Measurements from ENCODE around the gene GET3. TPM values are rescaled to one million over a fixed set of nuclear protein-coding genes. Genes with fewer than 3 reads are reported as not detected.

Gene GET3
- total RNA-seq, 1 donor from 2014 or later: 59.9 TPM

DNA sequence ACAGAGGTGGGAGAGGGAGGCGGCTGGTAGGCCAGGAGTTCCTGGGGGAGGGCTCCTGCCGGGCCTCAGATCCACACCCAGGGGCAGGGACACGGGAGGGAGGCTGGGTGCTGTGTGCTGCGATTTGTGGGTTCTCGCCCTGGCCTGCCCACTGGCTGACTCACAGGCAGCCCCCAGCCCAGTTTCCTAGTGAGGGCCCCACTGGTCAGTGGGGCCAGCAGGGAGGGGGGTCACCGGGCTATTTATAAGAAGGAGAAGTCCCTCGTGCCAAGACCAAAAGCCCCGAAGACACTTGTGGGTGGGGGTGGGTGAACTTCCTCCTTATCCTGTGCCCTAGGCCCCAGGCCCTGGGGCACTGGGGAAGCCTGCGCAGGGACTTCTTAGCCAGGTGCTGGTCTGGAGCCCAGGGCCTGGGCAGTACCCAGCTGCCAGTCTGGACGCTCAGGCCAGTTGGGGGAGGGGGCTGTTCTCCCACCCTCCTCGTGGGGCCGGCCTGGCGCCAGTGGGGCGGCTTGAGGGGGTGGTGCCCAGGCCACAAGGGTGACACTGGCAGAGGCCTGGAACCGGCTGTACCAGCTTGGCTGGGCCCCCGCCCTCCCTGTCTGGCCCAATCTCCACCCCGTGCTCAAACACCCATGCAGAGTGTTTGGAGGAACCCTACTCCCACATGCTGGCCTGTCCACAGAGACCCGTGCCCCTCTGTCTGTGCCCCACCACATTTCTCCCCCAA is 49.0 kb downstream of the GET3 start:
- H3K4me3 ChIP-seq: no peak overlapping the region
- no peaks in the 10 kb centered on the region for H3K9me3 ChIP-seq
- H3K36me3 ChIP-seq: no peaks in the 10 kb centered on the region
- peak overlapping the region; percentile 97 for H3K27ac ChIP-seq
- DNase-seq (ENCODE audit: extremely low spot score in 2 of 2): no peak
- intact Hi-C loops (cut with DNase I): no loop called here
- TF ChIP-seq, protein P1, sequence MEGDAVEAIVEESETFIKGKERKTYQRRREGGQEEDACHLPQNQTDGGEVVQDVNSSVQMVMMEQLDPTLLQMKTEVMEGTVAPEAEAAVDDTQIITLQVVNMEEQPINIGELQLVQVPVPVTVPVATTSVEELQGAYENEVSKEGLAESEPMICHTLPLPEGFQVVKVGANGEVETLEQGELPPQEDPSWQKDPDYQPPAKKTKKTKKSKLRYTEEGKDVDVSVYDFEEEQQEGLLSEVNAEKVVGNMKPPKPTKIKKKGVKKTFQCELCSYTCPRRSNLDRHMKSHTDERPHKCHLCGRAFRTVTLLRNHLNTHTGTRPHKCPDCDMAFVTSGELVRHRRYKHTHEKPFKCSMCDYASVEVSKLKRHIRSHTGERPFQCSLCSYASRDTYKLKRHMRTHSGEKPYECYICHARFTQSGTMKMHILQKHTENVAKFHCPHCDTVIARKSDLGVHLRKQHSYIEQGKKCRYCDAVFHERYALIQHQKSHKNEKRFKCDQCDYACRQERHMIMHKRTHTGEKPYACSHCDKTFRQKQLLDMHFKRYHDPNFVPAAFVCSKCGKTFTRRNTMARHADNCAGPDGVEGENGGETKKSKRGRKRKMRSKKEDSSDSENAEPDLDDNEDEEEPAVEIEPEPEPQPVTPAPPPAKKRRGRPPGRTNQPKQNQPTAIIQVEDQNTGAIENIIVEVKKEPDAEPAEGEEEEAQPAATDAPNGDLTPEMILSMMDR (IDR thresholded peaks at IDR 0.05): no peak
- TF ChIP-seq POLR2AphosphoS5 (IDR thresholded peaks at IDR 0.05; ENCODE audit: insufficient read depth in 1 of 2, low read depth in 1 of 2): peak; percentile 28
- TF ChIP-seq POLR2A (IDR thresholded peaks at IDR 0.05): no peak
- H3K4me1 ChIP-seq: peaks cover 75% of the 10 kb centered on the region
- H3K27me3 ChIP-seq: no peaks in the 10 kb centered on the region

DNA sequence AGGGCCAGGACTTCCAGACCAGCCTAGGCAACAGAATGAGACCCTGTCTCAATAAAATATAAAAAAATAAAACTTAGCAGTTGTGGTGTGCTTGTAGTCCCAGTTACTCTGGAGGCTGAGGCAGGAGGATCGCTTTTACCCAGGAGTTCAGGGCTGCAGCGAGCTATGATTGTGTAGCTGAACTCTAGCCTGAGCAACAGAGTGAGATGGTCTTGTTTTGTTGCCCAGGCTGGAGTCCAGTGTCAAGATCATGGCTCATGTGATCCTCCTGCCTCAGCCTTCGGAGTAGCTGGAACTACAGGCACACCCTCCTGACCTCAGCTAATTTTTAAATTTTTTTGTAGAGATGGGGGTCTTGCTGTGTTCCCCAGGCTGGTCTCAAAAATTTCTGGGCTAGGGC is 49.7 kb downstream of the GET3 start:
- intact Hi-C loops (cut with DNase I): no loop called here
- no peaks in the 10 kb centered on the region for H3K36me3 ChIP-seq
- H3K27me3 ChIP-seq: no peaks in the 10 kb centered on the region
- peak overlapping the region; percentile 97 for H3K27ac ChIP-seq
- TF ChIP-seq, protein P1 (IDR thresholded peaks at IDR 0.05): no peak
- TF ChIP-seq POLR2A (IDR thresholded peaks at IDR 0.05) (no peak), POLR2AphosphoS5 (IDR thresholded peaks at IDR 0.05; ENCODE audit: insufficient read depth in 1 of 2, low read depth in 1 of 2) (no peak)
- H3K9me3 ChIP-seq: no peaks in the 10 kb centered on the region
- no peak for DNase-seq (ENCODE audit: extremely low spot score in 2 of 2)
- H3K4me1 ChIP-seq: peaks cover 71% of the 10 kb centered on the region
- no peak overlapping the region for H3K4me3 ChIP-seq

DNA sequence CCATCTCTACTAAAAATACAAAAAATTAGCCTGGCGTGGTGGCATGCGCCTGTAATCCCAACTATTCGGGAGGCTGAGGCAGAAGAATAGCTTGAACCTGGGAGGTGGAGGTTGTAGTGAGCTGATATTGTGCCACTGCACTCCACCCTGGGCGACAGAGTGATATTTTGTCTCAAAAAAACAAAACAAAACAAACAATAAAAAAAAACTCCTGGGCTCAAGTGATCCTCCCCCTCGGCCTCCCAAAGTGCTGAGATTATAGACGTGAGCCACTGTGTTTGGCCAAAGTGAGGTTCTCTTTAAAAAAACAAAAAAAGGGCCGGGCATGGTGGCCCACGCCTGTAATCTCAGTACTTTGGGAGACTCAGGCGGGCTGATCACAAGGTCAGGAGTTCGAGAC is 50.2 kb downstream of the GET3 start:
- no peak for DNase-seq (ENCODE audit: extremely low spot score in 2 of 2)
- intact Hi-C loops (cut with DNase I): no loop called here

GRCh38 chr19:12788042-12788681 is 50.9 kb downstream of the GET3 start:
- TF ChIP-seq POLR2AphosphoS5 (IDR thresholded peaks at IDR 0.05; ENCODE audit: insufficient read depth in 1 of 2, low read depth in 1 of 2) (no peak), POLR2A (IDR thresholded peaks at IDR 0.05) (no peak)
- TF ChIP-seq, protein P1 (IDR thresholded peaks at IDR 0.05): no peak
- DNase-seq (ENCODE audit: extremely low spot score in 2 of 2): no peak
- peak overlapping the region; percentile 85 to 96 for H3K4me3 ChIP-seq
- peak overlapping the region; percentile 97 for H3K27ac ChIP-seq
- H3K9me3 ChIP-seq: no peaks in the 10 kb centered on the region
- H3K27me3 ChIP-seq: no peaks in the 10 kb centered on the region
- no peaks in the 10 kb centered on the region for H3K36me3 ChIP-seq
- intact Hi-C loops (cut with DNase I): no loop called here
- peaks cover 63% of the 10 kb centered on the region for H3K4me1 ChIP-seq

More for the DNA sequence above, 50.2 kb downstream of the GET3 start:
- no peak for TF ChIP-seq POLR2A (IDR thresholded peaks at IDR 0.05)
- TF ChIP-seq, protein P1 (IDR thresholded peaks at IDR 0.05): no peak
- no peak for TF ChIP-seq POLR2AphosphoS5 (IDR thresholded peaks at IDR 0.05; ENCODE audit: insufficient read depth in 1 of 2, low read depth in 1 of 2)
- H3K4me1 ChIP-seq: peaks cover 69% of the 10 kb centered on the region
- H3K36me3 ChIP-seq: no peaks in the 10 kb centered on the region
- H3K4me3 ChIP-seq: no peak overlapping the region
- no peaks in the 10 kb centered on the region for H3K9me3 ChIP-seq
- no peaks in the 10 kb centered on the region for H3K27me3 ChIP-seq
- H3K27ac ChIP-seq: peak overlapping the region; percentile 97

GRCh38 chr19:12788682-12789097 is 51.4 kb downstream of the GET3 start:
- TF ChIP-seq POLR2A (IDR thresholded peaks at IDR 0.05) (no peak), POLR2AphosphoS5 (IDR thresholded peaks at IDR 0.05; ENCODE audit: insufficient read depth in 1 of 2, low read depth in 1 of 2) (peak; percentile 14 to 56)
- TF ChIP-seq, protein P1 (IDR thresholded peaks at IDR 0.05): no peak
- intact Hi-C loops (cut with DNase I): no loop called here
- Histone ChIP-seq H3K4me1 (peaks cover 58% of the 10 kb centered on the region), H3K27ac (peak overlapping the region; percentile 97), H3K27me3 (no peaks in the 10 kb centered on the region), H3K4me3 (peak overlapping the region; percentile 85 to 96), H3K36me3 (no peaks in the 10 kb centered on the region), H3K9me3 (no peaks in the 10 kb centered on the region)
- DNase-seq (ENCODE audit: extremely low spot score in 2 of 2): no peak
